Epithelial cell of esophagus (primary cell): ENCODE data around the gene ETF1.
"Not testable (repeated sequence)": the region's sequence is repeated elsewhere in the genome, so short reads cannot be mapped to it uniquely, and the experiment has no call there.

Experiments
- DNase-seq: peaks from one replicate; pipeline ENCODE4 v3.0.0; 2010; ENCODE audit warnings: low read depth
- H3K4me3 ChIP-seq: 2 replicates; pipeline ENCODE4 v1.5.1; 2011; ENCODE audit warnings: mild to moderate bottlenecking, low read length, control low read depth
- TF ChIP-seq, protein P1 (sequence below): IDR thresholded peaks from 2 replicates; pipeline ENCODE4 v1.5.1; 2011; ENCODE audit warnings: low read depth, mild to moderate bottlenecking, low read length, control low read depth, inconsistent platforms; ENCODE audit not compliant: insufficient read depth; ENCODE audit errors: missing control alignments

The ETF1 gene

DNA sequence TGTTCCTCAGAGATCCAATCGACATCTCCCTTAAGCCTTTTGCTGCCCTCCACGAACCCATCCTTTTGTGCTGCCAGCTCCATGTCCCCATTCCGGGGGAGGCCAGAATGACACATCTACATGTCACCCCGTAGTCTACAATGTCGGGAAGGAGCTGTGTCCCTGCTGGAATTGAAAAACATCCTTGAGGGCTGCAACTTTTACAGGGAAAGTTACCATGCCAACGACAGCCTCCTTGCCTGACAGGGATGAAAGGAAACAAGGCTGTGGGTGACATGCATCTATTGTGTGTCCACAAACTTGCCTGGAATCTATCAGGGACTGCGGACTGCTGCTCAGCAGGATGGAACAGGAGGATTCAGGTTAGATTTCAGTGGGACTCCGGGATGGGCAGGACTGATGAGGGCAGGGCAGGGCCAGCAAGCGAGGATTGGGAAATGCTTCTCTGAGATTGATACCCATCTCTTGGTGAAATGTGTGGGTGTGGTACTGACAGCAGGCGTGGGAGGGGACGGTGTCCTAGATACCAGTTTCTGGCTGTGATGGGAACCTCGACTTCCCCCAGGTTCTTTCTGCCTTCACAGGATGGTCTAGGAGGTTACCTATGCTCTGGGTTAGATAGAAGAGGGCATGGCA lies 52.3 kb downstream of the ETF1 start:
- TF ChIP-seq, protein P1, sequence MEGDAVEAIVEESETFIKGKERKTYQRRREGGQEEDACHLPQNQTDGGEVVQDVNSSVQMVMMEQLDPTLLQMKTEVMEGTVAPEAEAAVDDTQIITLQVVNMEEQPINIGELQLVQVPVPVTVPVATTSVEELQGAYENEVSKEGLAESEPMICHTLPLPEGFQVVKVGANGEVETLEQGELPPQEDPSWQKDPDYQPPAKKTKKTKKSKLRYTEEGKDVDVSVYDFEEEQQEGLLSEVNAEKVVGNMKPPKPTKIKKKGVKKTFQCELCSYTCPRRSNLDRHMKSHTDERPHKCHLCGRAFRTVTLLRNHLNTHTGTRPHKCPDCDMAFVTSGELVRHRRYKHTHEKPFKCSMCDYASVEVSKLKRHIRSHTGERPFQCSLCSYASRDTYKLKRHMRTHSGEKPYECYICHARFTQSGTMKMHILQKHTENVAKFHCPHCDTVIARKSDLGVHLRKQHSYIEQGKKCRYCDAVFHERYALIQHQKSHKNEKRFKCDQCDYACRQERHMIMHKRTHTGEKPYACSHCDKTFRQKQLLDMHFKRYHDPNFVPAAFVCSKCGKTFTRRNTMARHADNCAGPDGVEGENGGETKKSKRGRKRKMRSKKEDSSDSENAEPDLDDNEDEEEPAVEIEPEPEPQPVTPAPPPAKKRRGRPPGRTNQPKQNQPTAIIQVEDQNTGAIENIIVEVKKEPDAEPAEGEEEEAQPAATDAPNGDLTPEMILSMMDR = no peak
- DNase-seq = no peak
- peak overlapping the region; percentile 57 for H3K4me3 ChIP-seq

DNA sequence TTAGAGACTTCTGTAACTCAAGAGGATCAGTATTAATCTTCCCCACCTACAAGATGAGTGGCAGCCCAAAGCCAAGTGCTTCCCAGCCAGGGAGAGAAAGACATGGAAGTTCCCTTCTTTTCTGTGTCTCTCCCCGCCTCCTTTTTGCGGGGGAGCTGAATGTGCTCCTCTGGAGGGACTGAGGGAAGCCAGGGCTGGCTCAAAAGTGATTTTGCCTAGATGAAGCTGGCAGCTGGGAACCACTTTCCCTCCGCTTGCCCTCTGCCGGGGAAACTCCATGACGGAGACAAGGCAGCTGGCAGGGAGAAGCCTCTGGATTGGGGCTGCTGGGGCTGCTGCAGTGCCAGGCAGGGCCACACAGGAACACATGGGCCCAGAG lies 53.4 kb downstream of the ETF1 start:
- TF ChIP-seq, protein P1 = no peak
- no peak for DNase-seq
- no peak overlapping the region for H3K4me3 ChIP-seq

DNA sequence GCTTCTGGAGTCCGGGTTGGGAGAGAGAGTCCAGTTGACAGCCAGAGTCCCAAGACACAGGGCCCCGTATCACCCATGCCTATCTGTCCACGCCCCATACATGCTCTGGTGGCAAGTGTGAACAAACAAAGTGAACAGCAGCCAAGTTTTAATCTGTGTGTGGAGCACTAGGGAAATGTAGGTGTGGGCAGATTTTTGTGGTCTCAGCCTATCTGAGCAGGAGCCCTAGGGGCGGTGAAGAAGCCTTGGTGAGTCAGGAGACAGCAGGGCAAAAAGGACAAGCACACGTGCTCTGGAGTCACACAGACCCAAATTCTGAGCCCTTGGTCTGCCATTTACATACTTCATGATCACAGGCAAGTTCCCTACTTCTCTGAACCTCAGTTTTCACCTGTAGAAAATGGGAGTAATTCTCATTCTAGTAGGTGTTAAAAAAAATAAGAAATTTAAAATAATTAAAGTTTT lies 54.5 kb downstream of the ETF1 start:
- no peak overlapping the region for H3K4me3 ChIP-seq
- TF ChIP-seq, protein P1 = peak; percentile 4
- peak; percentile 88 for DNase-seq

DNA sequence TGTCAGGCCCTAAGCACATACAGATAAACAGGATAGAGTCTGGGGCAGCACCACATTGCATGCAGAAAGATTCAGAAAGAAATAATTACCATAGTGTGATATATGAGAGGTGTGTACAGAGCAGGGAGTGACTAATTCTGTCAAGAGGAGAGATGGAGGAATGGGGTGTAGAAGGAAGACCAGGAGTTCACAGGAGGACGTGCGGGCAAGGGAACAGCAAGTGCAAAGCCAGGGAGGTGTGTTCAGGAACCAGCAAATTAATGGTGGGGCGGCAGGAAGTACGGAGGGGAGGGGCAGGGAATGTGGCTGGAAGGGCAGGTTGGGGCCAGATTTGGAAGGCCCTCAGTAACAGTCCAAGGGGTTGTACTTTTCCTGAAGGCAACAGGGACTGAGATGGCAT lies 60.4 kb downstream of the ETF1 start:
- peak; percentile 78 for DNase-seq
- TF ChIP-seq, protein P1 = no peak
- no peak overlapping the region for H3K4me3 ChIP-seq

DNA sequence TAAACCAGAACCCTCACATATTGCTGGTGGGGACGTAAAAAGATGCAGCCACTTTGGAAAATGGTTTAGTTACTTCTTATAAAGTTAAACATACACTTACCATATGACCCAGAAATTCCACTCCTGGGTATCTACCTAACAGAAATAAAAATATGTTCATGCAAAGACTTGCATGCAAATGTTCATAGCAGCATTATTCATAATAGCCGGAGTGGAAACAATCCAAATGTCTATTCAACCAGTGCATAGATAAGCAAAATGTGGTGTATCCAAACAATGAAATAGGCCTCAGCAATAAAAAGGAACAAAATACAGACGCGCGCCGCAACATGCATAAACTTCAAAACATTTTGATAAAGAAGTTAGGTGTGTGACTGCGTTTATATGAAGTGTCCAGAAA lies 66.1 kb downstream of the ETF1 start:
- H3K4me3 ChIP-seq = no peak overlapping the region
- no peak for DNase-seq
- TF ChIP-seq, protein P1 = no peak

DNA sequence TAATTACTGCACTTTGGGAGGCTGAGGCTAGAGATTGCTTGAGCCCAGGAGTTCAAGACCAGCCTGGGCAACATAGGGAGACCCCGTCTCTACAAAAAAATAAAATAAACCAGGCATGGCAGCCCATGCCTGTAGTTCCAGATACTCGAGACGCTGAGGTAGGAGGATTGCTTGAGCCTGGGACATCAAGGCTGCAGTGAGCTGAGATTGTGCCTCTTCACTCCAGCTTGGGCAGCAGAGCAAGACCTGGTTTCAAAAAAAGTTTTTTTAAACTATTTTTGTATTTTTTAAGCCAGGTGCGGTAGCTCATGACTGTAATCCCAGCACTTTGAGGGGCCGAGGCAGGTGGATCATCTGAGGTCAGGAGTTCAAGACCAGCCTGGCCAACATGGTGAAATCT lies 69.9 kb downstream of the ETF1 start:
- H3K4me3 ChIP-seq, DNase-seq: not testable (repeated sequence)

DNA sequence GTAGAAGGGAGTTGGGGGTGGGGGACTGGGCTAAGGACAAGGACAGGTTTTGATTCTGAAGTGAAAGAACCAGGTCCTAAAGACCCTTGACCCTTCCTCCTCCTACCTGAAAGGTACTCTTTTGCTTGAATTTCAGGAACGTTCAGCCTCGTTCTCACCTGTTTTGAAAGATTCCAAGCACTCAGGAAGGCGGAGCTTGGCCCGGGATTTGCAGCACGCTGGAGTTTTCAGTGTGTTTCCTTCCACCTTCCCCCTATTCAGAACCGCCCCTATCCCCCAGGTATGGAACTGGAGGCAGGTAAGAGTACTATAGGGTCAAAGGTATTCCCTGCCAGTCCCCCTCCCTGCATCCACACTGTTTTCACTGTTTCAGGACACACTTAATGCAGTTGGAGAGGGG lies 70.7 kb downstream of the ETF1 start:
- no peak overlapping the region for H3K4me3 ChIP-seq
- DNase-seq = no peak
- TF ChIP-seq, protein P1 = no peak

DNA sequence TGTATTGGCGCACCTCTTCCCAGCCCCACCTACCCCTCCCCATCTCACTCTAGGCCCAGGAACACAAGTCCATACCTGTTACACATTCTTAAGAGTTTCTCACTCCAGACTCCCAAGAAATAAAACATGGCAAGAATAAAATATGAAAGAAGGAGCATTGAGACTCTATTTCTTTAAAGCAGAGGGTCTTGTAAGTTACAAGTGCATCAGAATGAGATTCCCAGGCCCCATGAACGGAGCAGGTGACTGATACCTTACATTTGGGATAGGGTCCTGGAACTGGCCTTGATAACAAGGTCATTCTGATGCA lies 72.0 kb downstream of the ETF1 start:
- TF ChIP-seq, protein P1 = no peak
- DNase-seq = peak; percentile 89
- H3K4me3 ChIP-seq = no peak overlapping the region
